CD14-positive monocyte (primary cell): ENCODE results near the gene LIMCH1. TPM values are rescaled to one million over a fixed set of nuclear protein-coding genes. Genes with fewer than 3 reads are reported as not detected.

Experiments
- DNase-seq, 3 donors: peaks; one replicate each; pipeline ENCODE4 v3.0.0-alpha.2; 2011 to 2022
- H2AFZ ChIP-seq: 2 replicates; pipeline ENCODE4 v1.6.0; 2012; ENCODE audit warnings: mild to moderate bottlenecking, low read depth, low read length, inconsistent platforms; ENCODE audit not compliant: insufficient read depth, poor library complexity, severe bottlenecking
- H3K27ac ChIP-seq, 2 donors: 1 replicate in 1 of 2; 2 replicates in 1 of 2; pipeline ENCODE4 v1.5.1; 2012 to 2013; ENCODE audit warnings: low read length in 2 of 2, control low read depth in 1 of 2, inconsistent platforms in 1 of 2, low read depth in 1 of 2, mild to moderate bottlenecking in 1 of 2
- H3K27me3 ChIP-seq, 2 donors: one replicate each; pipeline versions ENCODE4 v1.6.0 to v1.6.1; 2011 to 2013; ENCODE audit warnings: low read length in 2 of 2; ENCODE audit not compliant: control insufficient read depth in 2 of 2, insufficient read depth in 2 of 2
- H3K36me3 ChIP-seq, 2 donors: replicated peaks in 1 of 2; 1 replicate in 1 of 2; 2 replicates in 1 of 2; pipeline versions ENCODE4 v1.5.1 to v1.6.1; 2012 to 2013; ENCODE audit warnings: low read length in 2 of 2, control low read depth in 1 of 2, inconsistent platforms in 1 of 2, mild to moderate bottlenecking in 1 of 2; ENCODE audit not compliant: insufficient read depth in 2 of 2, control insufficient read depth in 1 of 2
- H3K4me1 ChIP-seq, 2 donors: 1 replicate in 1 of 2; 2 replicates in 1 of 2; pipeline versions ENCODE4 v1.5.1 to v1.6.1; 2012 to 2013; ENCODE audit warnings: low read length in 2 of 2, control low read depth in 1 of 2, inconsistent platforms in 1 of 2, mild to moderate bottlenecking in 1 of 2, moderate library complexity in 1 of 2; ENCODE audit not compliant: insufficient read depth in 2 of 2, control insufficient read depth in 1 of 2
- H3K4me2 ChIP-seq: replicated peaks from 2 replicates; pipeline ENCODE3; 2012; ENCODE audit warnings: low read length, moderate library complexity, mild to moderate bottlenecking; ENCODE audit not compliant: poor library complexity, severe bottlenecking; ENCODE audit errors: extremely low read depth
- H3K4me3 ChIP-seq, 3 experiments: fragments of 200-600 bp in 1 of 3; sonication (generic) in 1 of 3; replicated peaks in 1 of 3; 1 replicate in 2 of 3; 2 replicates in 1 of 3; pipeline ENCODE4 v1.5.1; 2011 to 2013; ENCODE audit warnings: low read length in 3 of 3, mild to moderate bottlenecking in 3 of 3, control low read depth in 2 of 3, low read depth in 2 of 3, inconsistent platforms in 1 of 3, moderate library complexity in 1 of 3
- H3K79me2 ChIP-seq: 2 replicates; pipeline ENCODE4 v1.6.0; 2012; ENCODE audit warnings: mild to moderate bottlenecking, control low read depth, inconsistent platforms, low read length, moderate library complexity; ENCODE audit not compliant: insufficient read depth
- H3K9ac ChIP-seq: 2 replicates; pipeline ENCODE4 v1.6.0; 2017; ENCODE audit warnings: low read length, mild to moderate bottlenecking; ENCODE audit not compliant: insufficient read depth, poor library complexity, severe bottlenecking
- H3K9me3 ChIP-seq, 2 donors: replicated peaks in 1 of 2; 1 replicate in 1 of 2; 2 replicates in 1 of 2; pipeline versions ENCODE4 v1.5.1 to v1.6.1; 2012 to 2013; ENCODE audit warnings: low read length in 2 of 2, control low read depth in 1 of 2; ENCODE audit not compliant: control insufficient read depth in 1 of 2, insufficient read depth in 1 of 2
- H4K20me1 ChIP-seq: 2 replicates; pipeline ENCODE4 v1.6.0; 2012; ENCODE audit warnings: mild to moderate bottlenecking, low read length, control low read depth, moderate library complexity; ENCODE audit not compliant: insufficient read depth
- H3K27ac Mint-ChIP-seq, 7 donors: one replicate each; pipeline ENCODE4 v1.8.0; 2020; ENCODE audit warnings: mild to moderate bottlenecking in 7 of 7, mixed read lengths in 7 of 7, moderate library complexity in 6 of 7, inconsistent platforms in 2 of 7
- H3K27me3 Mint-ChIP-seq, 3 donors: one replicate each; pipeline ENCODE4 v1.8.0; 2021 to 2022; ENCODE audit warnings: low read depth in 3 of 3, mild to moderate bottlenecking in 3 of 3, mixed read lengths in 3 of 3, moderate library complexity in 3 of 3, inconsistent platforms in 1 of 3
- H3K36me3 Mint-ChIP-seq, 2 donors: one replicate each; pipeline ENCODE4 v1.8.0; 2020; ENCODE audit warnings: mixed read lengths in 2 of 2, inconsistent platforms in 1 of 2, mild to moderate bottlenecking in 1 of 2
- H3K4me1 Mint-ChIP-seq: one replicate; pipeline ENCODE4 v1.8.0; 2020; ENCODE audit warnings: mild to moderate bottlenecking, mixed read lengths
- H3K4me3 Mint-ChIP-seq, 2 donors: one replicate each; pipeline ENCODE4 v1.8.0; 2020; ENCODE audit warnings: mild to moderate bottlenecking in 2 of 2, mixed read lengths in 2 of 2, moderate library complexity in 1 of 2
- H3K9me3 Mint-ChIP-seq, 7 donors: one replicate each; pipeline ENCODE4 v1.8.0; 2020 to 2022; ENCODE audit warnings: mixed read lengths in 7 of 7, mild to moderate bottlenecking in 6 of 7, moderate library complexity in 6 of 7, inconsistent platforms in 2 of 7
- WGBS: methylation state at CpG from one replicate; pipeline ENCODE4 v1.1.5; 2013; ENCODE audit warnings: missing lambda C conversion rate; ENCODE audit not compliant: insufficient coverage; 5-methylcytosine and 5-hydroxymethylcytosine counted together
- intact Hi-C, 2 donors: fragments of 100-400 bp; cut with micrococcal nuclease; formaldehyde crosslinking; loops; one replicate each; pipeline versions ENCODE4 v1.15.0 to v1.15.1; 2023
- polyA plus RNA-seq, 3 donors: library from polyadenylated mRNA; depleted of rRNA in 1 of 3; unstranded in 2 of 3; stranded (reverse) in 1 of 3; fragments of 300-500 nt in 2 of 3; fragments of >200 nt in 1 of 3; fragmentation: Illumina TruSeq in 2 of 3; gene quantifications; 1 replicate in 2 of 3; 2 replicates in 1 of 3; pipeline ENCODE4 v1.2.3, GENCODE V29; 2012 to 2021
- TF ChIP-seq, protein P1 (sequence below): fragments of 200-600 bp; IDR thresholded peaks from one replicate; pipeline ENCODE4 v1.8.0; 2022; ENCODE audit warnings: antibody characterized with exemption, mild to moderate bottlenecking

The LIMCH1 gene
- polyA plus RNA-seq, 3 donors = 0.25 to 0.64 (median 0.32) TPM

DNA sequence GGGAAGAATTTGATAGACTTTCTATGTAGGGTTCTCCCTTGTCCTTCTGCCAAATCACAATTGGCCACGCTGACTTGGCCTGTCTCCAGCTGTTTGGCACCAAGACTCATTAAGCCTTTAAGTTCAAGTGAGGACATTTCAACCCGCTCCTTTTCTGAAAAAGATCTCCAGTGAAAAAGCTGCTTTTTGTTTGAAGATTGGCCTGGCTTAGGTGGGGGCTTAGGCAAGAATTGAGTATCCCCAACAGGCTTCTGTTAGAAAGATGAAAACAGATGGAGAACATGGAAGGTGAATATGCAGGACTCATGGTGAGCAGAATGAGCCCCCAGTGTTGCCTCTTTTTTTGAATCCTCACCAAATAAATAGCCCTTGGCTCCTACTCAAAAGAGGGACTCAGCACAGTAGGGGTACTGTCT lies 28.5 kb upstream of the LIMCH1 start:
- Histone ChIP-seq H2AFZ (no peak overlapping the region), H3K36me3 (no peaks in the 10 kb centered on the region), H3K4me3 (no peak overlapping the region), H3K4me1 (peaks cover 48 to 63% of the 10 kb centered on the region in 2 donors), H3K79me2 (no peaks in the 10 kb centered on the region), H3K27me3 (no peaks in the 10 kb centered on the region), H3K4me2 (no peak overlapping the region), H4K20me1 (no peaks in the 10 kb centered on the region), H3K27ac (no peak overlapping the region), H3K9ac (no peak overlapping the region), H3K9me3 (no peaks in the 10 kb centered on the region)
- H3K9me3 Mint-ChIP-seq = peaks cover 0 to 5% (median 0%) of the 10 kb centered on the region in 7 donors
- peaks cover 58% of the 10 kb centered on the region for H3K4me1 Mint-ChIP-seq
- peaks cover 0 to 4% of the 10 kb centered on the region in 2 donors for H3K36me3 Mint-ChIP-seq
- intact Hi-C loops = no loop called here
- no peak for DNase-seq
- no peak overlapping the region for H3K4me3 Mint-ChIP-seq
- WGBS = no CpG with 5 or more reads among the region's 2 CpGs
- H3K27ac Mint-ChIP-seq = no peak overlapping the region
- TF ChIP-seq, protein P1, sequence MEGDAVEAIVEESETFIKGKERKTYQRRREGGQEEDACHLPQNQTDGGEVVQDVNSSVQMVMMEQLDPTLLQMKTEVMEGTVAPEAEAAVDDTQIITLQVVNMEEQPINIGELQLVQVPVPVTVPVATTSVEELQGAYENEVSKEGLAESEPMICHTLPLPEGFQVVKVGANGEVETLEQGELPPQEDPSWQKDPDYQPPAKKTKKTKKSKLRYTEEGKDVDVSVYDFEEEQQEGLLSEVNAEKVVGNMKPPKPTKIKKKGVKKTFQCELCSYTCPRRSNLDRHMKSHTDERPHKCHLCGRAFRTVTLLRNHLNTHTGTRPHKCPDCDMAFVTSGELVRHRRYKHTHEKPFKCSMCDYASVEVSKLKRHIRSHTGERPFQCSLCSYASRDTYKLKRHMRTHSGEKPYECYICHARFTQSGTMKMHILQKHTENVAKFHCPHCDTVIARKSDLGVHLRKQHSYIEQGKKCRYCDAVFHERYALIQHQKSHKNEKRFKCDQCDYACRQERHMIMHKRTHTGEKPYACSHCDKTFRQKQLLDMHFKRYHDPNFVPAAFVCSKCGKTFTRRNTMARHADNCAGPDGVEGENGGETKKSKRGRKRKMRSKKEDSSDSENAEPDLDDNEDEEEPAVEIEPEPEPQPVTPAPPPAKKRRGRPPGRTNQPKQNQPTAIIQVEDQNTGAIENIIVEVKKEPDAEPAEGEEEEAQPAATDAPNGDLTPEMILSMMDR = no peak
- peaks cover 1 to 5% (median 3%) of the 10 kb centered on the region in 3 donors for H3K27me3 Mint-ChIP-seq

DNA sequence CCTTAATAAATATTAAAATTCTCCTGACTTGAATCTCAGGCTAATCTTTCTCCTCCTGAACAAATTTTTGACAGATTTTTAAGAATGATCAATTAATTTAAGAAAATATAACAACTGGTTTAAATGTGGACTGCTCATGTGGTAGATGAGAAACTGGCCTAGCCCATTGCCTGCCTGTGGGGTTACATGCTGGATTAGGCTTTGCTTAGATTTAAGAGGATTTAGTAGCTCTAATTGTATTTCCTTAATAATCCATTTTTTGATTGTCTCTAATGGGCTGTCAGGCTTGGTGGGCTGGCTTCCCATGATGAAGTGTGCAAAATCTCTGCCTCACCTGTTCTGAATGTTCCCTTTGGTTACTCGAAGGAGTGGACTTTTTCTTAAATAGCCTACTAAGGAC lies 27.8 kb upstream of the LIMCH1 start:
- Histone ChIP-seq H3K27ac (no peak overlapping the region), H3K9ac (no peak overlapping the region), H3K4me1 (peaks cover 55 to 71% of the 10 kb centered on the region in 2 donors), H2AFZ (no peak overlapping the region), H3K79me2 (no peaks in the 10 kb centered on the region), H3K27me3 (no peaks in the 10 kb centered on the region), H3K4me3 (no peak overlapping the region), H4K20me1 (no peaks in the 10 kb centered on the region), H3K9me3 (no peaks in the 10 kb centered on the region), H3K4me2 (no peak overlapping the region), H3K36me3 (no peaks in the 10 kb centered on the region)
- DNase-seq = no peak
- Mint-ChIP-seq H3K4me3 (no peak overlapping the region), H3K27ac (no peak overlapping the region), H3K27me3 (peaks cover 0 to 5% (median 3%) of the 10 kb centered on the region in 3 donors), H3K36me3 (peaks cover 0 to 4% of the 10 kb centered on the region in 2 donors), H3K4me1 (peaks cover 65% of the 10 kb centered on the region), H3K9me3 (peaks cover 0 to 5% (median 0%) of the 10 kb centered on the region in 7 donors)
- TF ChIP-seq, protein P1 = no peak
- intact Hi-C loops = no loop called here
- no CpG with 5 or more reads among the region's 1 CpG for WGBS
